K562 (cell line): ENCODE results near the gene CACNG5. TPM values are rescaled to one million over a fixed set of nuclear protein-coding genes. Genes with fewer than 3 reads are reported as not detected.

Source experiments
- ATAC-seq: fragments of 200-7000 bp; cut with Tn5 transposase; 3 replicates; pipeline ENCODE4 v1.9.1; 2020; ENCODE audit warnings: moderate library complexity
- BruUV-seq: library from RNA; stranded (reverse); fragments of 400-500 nt; replicated peaks from 2 replicates; lab custom pipeline; 2021; lab: Mats Ljungman, UMichigan
- CTCF ChIA-PET: fragments of 300-600 bp; formaldehyde crosslinking; extraction: SDS; loops from one replicate; lab custom pipeline; 2021; ENCODE audit warnings: low intra/inter-chr PET ratio; lab: Yijun Ruan, JAX
- POLR2A ChIA-PET: fragments of 300-600, 350-650 bp; sonication (Branson Sonifier 250); formaldehyde crosslinking; extraction: SDS; loops from one replicate; lab custom pipeline; 2021; ENCODE audit warnings: antibody characterized with exemption, inconsistent platforms; lab: Yijun Ruan, JAX
- DNase-seq, 4 experiments: peaks; one replicate each; pipeline versions ENCODE4 v3.0.0 to v3.0.0-alpha.2; 2011 to 2018; ENCODE audit warnings: low spot score in 3 of 4, mixed read lengths in 3 of 4; ENCODE audit errors: extremely low read depth in 1 of 4
- FAIRE-seq: peaks from 2 replicates; lab custom pipeline; 2011; peaks lifted over from hg19 to GRCh38; lab: Jason Lieb, UNC
- H2AFZ ChIP-seq: 2 replicates; pipeline ENCODE4 v1.6.0; 2011; ENCODE audit warnings: low read depth, low read length, control low read depth, inconsistent platforms
- H3K27ac ChIP-seq: fragments of 200-600 bp; 3 replicates; pipeline ENCODE4 v1.8.0; 2011; ENCODE audit warnings: low read depth, mild to moderate bottlenecking, control low read depth, inconsistent platforms, low read length, moderate library complexity, mixed read lengths; ENCODE audit errors: extremely low read depth
- H3K27me3 ChIP-seq, 2 experiments: fragments of 300-600 bp in 1 of 2; 2 replicates in 1 of 2; 3 replicates in 1 of 2; pipeline versions ENCODE4 v1.6.0 to v1.8.0; 2011; ENCODE audit warnings: inconsistent platforms in 2 of 2, low read length in 2 of 2, mild to moderate bottlenecking in 1 of 2, mixed read lengths in 1 of 2, moderate library complexity in 1 of 2; ENCODE audit not compliant: control insufficient read depth in 2 of 2, insufficient read depth in 2 of 2
- H3K36me3 ChIP-seq: fragments of 300-600 bp; 3 replicates; pipeline ENCODE4 v1.8.0; 2011; ENCODE audit warnings: mild to moderate bottlenecking, low read length, inconsistent platforms; ENCODE audit not compliant: control insufficient read depth, insufficient read depth
- H3K4me1 ChIP-seq, 2 experiments: fragments of 200-600 bp in 1 of 2; replicated peaks in 1 of 2; 2 replicates in 1 of 2; 3 replicates in 1 of 2; pipeline versions ENCODE4 v1.5.1 to v1.8.0; 2011; ENCODE audit warnings: inconsistent platforms in 2 of 2, low read length in 2 of 2, mild to moderate bottlenecking in 1 of 2, mixed read lengths in 1 of 2, moderate library complexity in 1 of 2; ENCODE audit not compliant: control insufficient read depth in 2 of 2, insufficient read depth in 2 of 2
- H3K4me2 ChIP-seq: 2 replicates; pipeline ENCODE4 v1.6.1; 2011; ENCODE audit warnings: low read length, control low read depth, inconsistent platforms, mixed read lengths; ENCODE audit not compliant: insufficient read depth
- H3K4me3 ChIP-seq: fragments of 200-600 bp; sonication (generic), shearing (Covaris generic); 2 replicates; pipeline ENCODE4 v1.5.1; 2016; ENCODE audit warnings: control low read depth, inconsistent platforms
- H3K79me2 ChIP-seq: fragments of 200-600 bp; 3 replicates; pipeline ENCODE4 v1.8.0; 2011; ENCODE audit warnings: low read length, inconsistent platforms; ENCODE audit not compliant: control insufficient read depth, insufficient read depth
- H3K9ac ChIP-seq, 2 experiments: 2 replicates each; pipeline versions ENCODE4 v1.6.0 to v1.6.1; 2011; ENCODE audit warnings: low read depth in 2 of 2, low read length in 2 of 2, control low read depth in 1 of 2, inconsistent platforms in 1 of 2, mild to moderate bottlenecking in 1 of 2, mixed read lengths in 1 of 2; ENCODE audit not compliant: insufficient read depth in 1 of 2
- H3K9me1 ChIP-seq: one replicate; pipeline ENCODE4 v1.6.0; 2011; ENCODE audit warnings: inconsistent platforms, mild to moderate bottlenecking, low read length, moderate library complexity; ENCODE audit not compliant: control insufficient read depth, insufficient read depth
- H3K9me3 ChIP-seq: replicated peaks from 2 replicates; pipeline ENCODE4 v1.5.1; 2011; ENCODE audit warnings: low read depth, low read length, inconsistent platforms; ENCODE audit not compliant: control insufficient read depth, insufficient read depth
- H4K20me1 ChIP-seq: replicated peaks from 2 replicates; pipeline ENCODE4 v1.6.1; 2011; ENCODE audit warnings: low read length, inconsistent platforms, mixed read lengths; ENCODE audit not compliant: control insufficient read depth, insufficient read depth
- ATF3 ChIP-seq, 2 experiments: fragments of 450-650 bp in 1 of 2; sonication (generic) in 1 of 2; formaldehyde crosslinking in 1 of 2; IDR thresholded peaks in 1 of 2; conservative IDR thresholded peaks in 1 of 2; 2 replicates each; pipeline versions ENCODE4 v1.6.1 to v1.8.1; 2016 to 2023; ENCODE audit warnings: mild to moderate bottlenecking in 2 of 2, moderate library complexity in 2 of 2, inconsistent platforms in 1 of 2, missing genetic modification reagents in 1 of 2
- CREB1 ChIP-seq, 2 experiments: sonication (generic) in 1 of 2; formaldehyde crosslinking in 1 of 2; IDR thresholded peaks; 2 replicates each; pipeline versions ENCODE4 v1.6.1 to v1.8.0; 2012 to 2022; ENCODE audit warnings: inconsistent platforms in 1 of 2, mild to moderate bottlenecking in 1 of 2, missing genetic modification reagents in 1 of 2, moderate library complexity in 1 of 2
- CREM ChIP-seq: IDR thresholded peaks from 2 replicates; pipeline ENCODE4 v1.6.1; 2014; ENCODE audit warnings: antibody characterized with exemption, low read depth
- FOXP1 ChIP-seq: sonication (generic); formaldehyde crosslinking; IDR thresholded peaks from 2 replicates; pipeline ENCODE4 v1.8.0; 2022; ENCODE audit warnings: mild to moderate bottlenecking, missing genetic modification reagents
- GMEB1 ChIP-seq: fragments of 250-450 bp; sonication (Bioruptor Pico); IDR thresholded peaks from 2 replicates; pipeline ENCODE4 v1.4.0; 2020; ENCODE audit warnings: mild to moderate bottlenecking
- NFIC ChIP-seq: fragments of 450-650 bp; IDR thresholded peaks from 2 replicates; pipeline ENCODE4 v1.6.1; 2017; ENCODE audit warnings: mild to moderate bottlenecking, inconsistent platforms
- RFX5 ChIP-seq: IDR thresholded peaks from 2 replicates; pipeline ENCODE4 v1.6.1; 2011; ENCODE audit warnings: low read depth, mild to moderate bottlenecking, improper control_type of control experiment, low read length
- TFAP4 ChIP-seq: sonication (generic); formaldehyde crosslinking; IDR thresholded peaks from 2 replicates; pipeline ENCODE4 v1.8.0; 2022; ENCODE audit warnings: missing genetic modification reagents, mild to moderate bottlenecking, moderate library complexity, borderline replicate concordance
- ZNF57 ChIP-seq: fragments of 450-650 bp; formaldehyde crosslinking; IDR thresholded peaks from 2 replicates; pipeline ENCODE4 v1.4.0; 2020; ENCODE audit warnings: mild to moderate bottlenecking, moderate library complexity
- ZNF644 ChIP-seq: fragments of 200-800 bp; sonication (Bioruptor generic); IDR thresholded peaks from 2 replicates; pipeline ENCODE4 v1.6.1; 2016; ENCODE audit warnings: low read depth, missing genetic modification characterization, missing compliant biosample characterization
- WGBS: fragments of 100-300 bp; shearing (Covaris generic); methylation state at CpG from one replicate; pipeline ENCODE4 v1.1.6; 2016; ENCODE audit warnings: low coverage, mixed read lengths; ENCODE audit not compliant: insufficient coverage; ENCODE audit errors: missing lambda C conversion rate; 5-methylcytosine and 5-hydroxymethylcytosine counted together
- in situ Hi-C: fragments of 300-500 bp; cut with MboI; formaldehyde crosslinking; loops from 4 replicates; pipeline ENCODE4 v1.15.0; 2018; ENCODE audit warnings: inconsistent platforms, mixed read lengths
- intact Hi-C: fragments of 100-400 bp; cut with micrococcal nuclease; formaldehyde crosslinking; loops from 2 replicates; pipeline ENCODE4 v1.14.2; 2022
- polyA plus RNA-seq, 8 experiments: library from polyadenylated mRNA; depleted of rRNA in 4 of 8; stranded (reverse) in 5 of 8; unstranded in 3 of 8; fragments of >200 nt; fragmentation: Nextera tagmentation in 2 of 8; fragmentation: Illumina TruSeq in 1 of 8; extraction: Ambion mirVana in 2 of 8; extraction: Trizol in 1 of 8; gene quantifications; 2 replicates each; pipeline versions ENCODE4 v1.2.1 to v1.2.3, GENCODE V29; 2011 to 2014; ENCODE audit warnings: inconsistent platforms in 1 of 8, missing spikeins in 1 of 8
- total RNA-seq, 7 experiments: library from RNA; depleted of rRNA in 6 of 7; stranded (reverse); fragments of >200 nt in 6 of 7; fragmentation: Illumina TruSeq in 2 of 7; extraction: Trizol in 2 of 7; gene quantifications; 2 replicates each; pipeline versions ENCODE4 v1.2.1 to v1.2.3, GENCODE V29; 2011 to 2021; ENCODE audit warnings: low replicate concordance in 1 of 7

Gene CACNG5
- total and polyA plus RNA-seq, 9 of the 15 experiments (the other 6 are each of a cell fraction or from before 2014, with no cell fraction given): not detected

- TF ChIP-seq GMEB1 (CRISPR knock-in tag) (no peak), ZNF644 (no peak), ZNF57 (no peak), TFAP4 (no peak)
- TF ChIP-seq, all 486 proteins: peak for 0
These were observed 25.5 kb upstream of the CACNG5 start (continued) for GRCh38 chr17:66809408-66809807.

GRCh38 chr17:66810951-66811682 is 23.8 kb upstream of the CACNG5 start:
- no peaks in the 10 kb centered on the region for H3K79me2 ChIP-seq
- no peaks in the 10 kb centered on the region for H3K36me3 ChIP-seq
- H3K4me3 ChIP-seq: no peak overlapping the region
- no peak overlapping the region for H2AFZ ChIP-seq
- ChIA-PET POLR2A (no interaction called here), CTCF (no interaction called here)
- BruUV-seq: no TSS peak
- in situ Hi-C loops: no loop called here
- no peak overlapping the region for H3K4me2 ChIP-seq
- H3K27ac ChIP-seq: no peak overlapping the region
- DNase-seq (no peak), ATAC-seq (no peak), FAIRE-seq (no peak)
- 0 out of 2 replicates have a peak, but pooled peaks have one; percentile 10 for TF ChIP-seq CREM
- no peak for TF ChIP-seq FOXP1 (CRISPR knock-in tag)
- peak; percentile 79 for TF ChIP-seq RFX5
- no peak for TF ChIP-seq NFIC
- TF ChIP-seq CREB1 (IDR thresholded peaks at IDR 0.05): no peak
- TF ChIP-seq CREB1 (CRISPR knock-in tag; IDR thresholded peaks at IDR 0.05): no peak
- TF ChIP-seq ATF3 (IDR thresholded peaks at IDR 0.05): 0 out of 2 replicates have a peak, but pooled peaks have one; percentile 23
- TF ChIP-seq ATF3 (CRISPR knock-in tag; conservative IDR thresholded peaks at IDR 0.05): no peak
- intact Hi-C loops: no loop called here
- H4K20me1 ChIP-seq: no peaks in the 10 kb centered on the region
- H3K9me3 ChIP-seq: no peaks in the 10 kb centered on the region
- H3K9ac ChIP-seq: no peak overlapping the region
- 15% methylated on average over 12 of the region's 12 CpGs for WGBS
- peaks cover 0 to 20% of the 10 kb centered on the region in 2 experiments; a peak in 2 of 5 replicates for H3K27me3 ChIP-seq
- no peaks in the 10 kb centered on the region for H3K9me1 ChIP-seq
- no peaks in the 10 kb centered on the region for H3K4me1 ChIP-seq
